Left ventricle myocardium inferior (tissue), 1 donor: ENCODE measurements around the gene VWF. TPM values are rescaled to one million over a fixed set of nuclear protein-coding genes. Genes with fewer than 3 reads are reported as not detected.
"Not testable (repeated sequence)": the region's sequence is repeated elsewhere in the genome, so short reads cannot be mapped to it uniquely, and the experiment has no call there.

Experiments used
- DNase-seq: peaks from one replicate; pipeline ENCODE4 v3.0.0-alpha.2; 2020
- H3K27ac ChIP-seq: fragments of 200-600 bp; replicated peaks from 2 replicates; pipeline ENCODE4 v1.8.0; 2021
- H3K27me3 ChIP-seq: fragments of 200-600 bp; 2 replicates; pipeline ENCODE4 v1.8.0; 2021; ENCODE audit warnings: low read depth
- H3K36me3 ChIP-seq: fragments of 200-600 bp; 2 replicates; pipeline ENCODE4 v1.8.0; 2021
- H3K4me1 ChIP-seq: fragments of 200-600 bp; 2 replicates; pipeline ENCODE4 v1.8.0; 2021
- H3K4me3 ChIP-seq: fragments of 200-600 bp; 2 replicates; pipeline ENCODE4 v1.8.0; 2021; ENCODE audit warnings: mild to moderate bottlenecking, moderate library complexity
- H3K9me3 ChIP-seq: fragments of 200-600 bp; replicated peaks from 2 replicates; pipeline ENCODE4 v1.8.0; 2021
- CTCF ChIP-seq: fragments of 200-600 bp; IDR thresholded peaks from 2 replicates; pipeline ENCODE4 v1.8.0; 2021; ENCODE audit warnings: antibody characterized with exemption, mild to moderate bottlenecking, borderline replicate concordance
- intact Hi-C: fragments of 100-400 bp; cut with micrococcal nuclease; formaldehyde crosslinking; loops from one replicate; pipeline ENCODE4 v1.11.0; 2022
- total RNA-seq: library from RNA; stranded (reverse); fragmentation: NEBNext Ultra II Directional; extraction: Animal tissue kit (Norgen Biotek cat#: 25700); gene quantifications from one replicate; pipeline ENCODE4 v1.2.1, GENCODE V29; 2021
- donor health status: DM: no; HTN: yes; CAD: no; lungs with severe emphysema.

Gene VWF
- total RNA-seq, 1 donor from 2014 or later, result 250 TPM

GRCh38 chr12:6146951-6147350, 22.5 kb upstream of the VWF start:
- no peaks in the 10 kb centered on the region for H3K36me3 ChIP-seq
- no peaks in the 10 kb centered on the region for H3K9me3 ChIP-seq
- TF ChIP-seq CTCF, result no peak
- no peak for DNase-seq
- no peak overlapping the region for H3K4me3 ChIP-seq
- H3K4me1 ChIP-seq, result peaks cover 2% of the 10 kb centered on the region
- H3K27ac ChIP-seq, result no peak overlapping the region
- intact Hi-C loops, result no loop called here
- H3K27me3 ChIP-seq, result no peaks in the 10 kb centered on the region

- H3K4me3 ChIP-seq, result no peak overlapping the region
- intact Hi-C loops, result no loop called here
- no peaks in the 10 kb centered on the region for H3K9me3 ChIP-seq
- H3K27me3 ChIP-seq, result no peaks in the 10 kb centered on the region
- TF ChIP-seq CTCF, result no peak
- peaks cover 7% of the 10 kb centered on the region for H3K4me1 ChIP-seq
- no peaks in the 10 kb centered on the region for H3K36me3 ChIP-seq
- no peak for DNase-seq
- no peak overlapping the region for H3K27ac ChIP-seq
These were observed 22.0 kb upstream of the VWF start for GRCh38 chr12:6146509-6146908.

GRCh38 chr12:6145564-6145963, 21.1 kb upstream of the VWF start:
- DNase-seq, result no peak
- Histone ChIP-seq H3K27me3 (no peaks in the 10 kb centered on the region), H3K9me3 (no peaks in the 10 kb centered on the region), H3K36me3 (no peaks in the 10 kb centered on the region), H3K4me3 (no peak overlapping the region), H3K27ac (peak overlapping the region; percentile 61), H3K4me1 (peaks cover 16% of the 10 kb centered on the region)
- no peak for TF ChIP-seq CTCF
- intact Hi-C loops, result no loop called here

GRCh38 chr12:6143303-6143675, 18.8 kb upstream of the VWF start:
- intact Hi-C loops, result no loop called here
- H3K4me1 ChIP-seq, result peaks cover 36% of the 10 kb centered on the region
- no peak overlapping the region for H3K27ac ChIP-seq
- no peaks in the 10 kb centered on the region for H3K36me3 ChIP-seq
- no peak overlapping the region for H3K4me3 ChIP-seq
- TF ChIP-seq CTCF, result no peak
- DNase-seq, result no peak
- H3K27me3 ChIP-seq, result no peaks in the 10 kb centered on the region
- no peaks in the 10 kb centered on the region for H3K9me3 ChIP-seq

- H3K4me3 ChIP-seq, H3K36me3 ChIP-seq, intact Hi-C loops, H3K9me3 ChIP-seq, DNase-seq, H3K27me3 ChIP-seq: not testable (repeated sequence)
- peaks cover 39% of the 10 kb centered on the region for H3K4me1 ChIP-seq
- peak overlapping the region; percentile 77 for H3K27ac ChIP-seq
These were observed 18.2 kb upstream of the VWF start for GRCh38 chr12:6142368-6143302.

- H3K9me3 ChIP-seq, H3K4me3 ChIP-seq, H3K36me3 ChIP-seq, DNase-seq, intact Hi-C loops, H3K27me3 ChIP-seq: not testable (repeated sequence)
- peaks cover 39% of the 10 kb centered on the region for H3K4me1 ChIP-seq
- peak overlapping the region; percentile 77 for H3K27ac ChIP-seq
These were observed 17.4 kb upstream of the VWF start for GRCh38 chr12:6141731-6142367.
